ENCODE data around the gene LRMDA.

The LRMDA gene

GRCh38 chr10:76436401-76436811 lies 1005.0 kb downstream of the LRMDA start:
- H3K27ac ChIP-seq (ENCODE audit: low read length): no peak overlapping the region
- H3K36me3 ChIP-seq (ENCODE audit: control insufficient read depth, low read depth, low read length): no peaks in the 10 kb centered on the region
- H3K4me1 ChIP-seq (ENCODE audit: control insufficient read depth, low read depth, low read length): peaks cover 7% of the 10 kb centered on the region
- no peaks in the 10 kb centered on the region for H3K9me3 ChIP-seq (ENCODE audit: control insufficient read depth, low read depth, low read length)
- no peak overlapping the region for H3K4me3 ChIP-seq (ENCODE audit: low read length)
- no peaks in the 10 kb centered on the region for H3K27me3 ChIP-seq (ENCODE audit: control insufficient read depth, insufficient read depth, low read length)
- no peak overlapping the region for H3K9ac ChIP-seq (ENCODE audit: low read length)

- Histone ChIP-seq H3K27me3 (ENCODE audit: control insufficient read depth, insufficient read depth, low read length) (no peaks in the 10 kb centered on the region), H3K4me1 (ENCODE audit: control insufficient read depth, low read depth, low read length) (peaks cover 7% of the 10 kb centered on the region), H3K4me3 (ENCODE audit: low read length) (no peak overlapping the region), H3K27ac (ENCODE audit: low read length) (no peak overlapping the region), H3K9me3 (ENCODE audit: control insufficient read depth, low read depth, low read length) (no peaks in the 10 kb centered on the region), H3K9ac (ENCODE audit: low read length) (no peak overlapping the region), H3K36me3 (ENCODE audit: control insufficient read depth, low read depth, low read length) (no peaks in the 10 kb centered on the region)
These were observed 1005.6 kb downstream of the LRMDA start for GRCh38 chr10:76436981-76437380.

GRCh38 chr10:76440426-76440825 lies 1009.0 kb downstream of the LRMDA start:
- H3K4me1 ChIP-seq (ENCODE audit: control insufficient read depth, low read depth, low read length): no peaks in the 10 kb centered on the region
- no peaks in the 10 kb centered on the region for H3K27me3 ChIP-seq (ENCODE audit: control insufficient read depth, insufficient read depth, low read length)
- H3K9ac ChIP-seq (ENCODE audit: low read length): no peak overlapping the region
- no peak overlapping the region for H3K4me3 ChIP-seq (ENCODE audit: low read length)
- H3K27ac ChIP-seq (ENCODE audit: low read length): no peak overlapping the region
- no peaks in the 10 kb centered on the region for H3K9me3 ChIP-seq (ENCODE audit: control insufficient read depth, low read depth, low read length)
- H3K36me3 ChIP-seq (ENCODE audit: control insufficient read depth, low read depth, low read length): no peaks in the 10 kb centered on the region

- Histone ChIP-seq H3K4me1 (ENCODE audit: control insufficient read depth, low read depth, low read length) (no peaks in the 10 kb centered on the region), H3K4me3 (ENCODE audit: low read length) (no peak overlapping the region)
These were observed 1010.7 kb downstream of the LRMDA start for GRCh38 chr10:76442113-76442512.

GRCh38 chr10:76444034-76444800 lies 1012.8 kb downstream of the LRMDA start:
- H3K27me3 ChIP-seq (ENCODE audit: control insufficient read depth, insufficient read depth, low read length): no peaks in the 10 kb centered on the region
- H3K4me1 ChIP-seq (ENCODE audit: control insufficient read depth, low read depth, low read length): no peaks in the 10 kb centered on the region
- no peak overlapping the region for H3K27ac ChIP-seq (ENCODE audit: low read length)
- H3K9me3 ChIP-seq (ENCODE audit: control insufficient read depth, low read depth, low read length): no peaks in the 10 kb centered on the region
- no peak overlapping the region for H3K4me3 ChIP-seq (ENCODE audit: low read length)
- no peaks in the 10 kb centered on the region for H3K36me3 ChIP-seq (ENCODE audit: control insufficient read depth, low read depth, low read length)
- H3K9ac ChIP-seq (ENCODE audit: low read length): no peak overlapping the region

More at GRCh38 chr10:76442113-76442512, 1010.7 kb downstream of the LRMDA start:
- H3K9me3 ChIP-seq (ENCODE audit: control insufficient read depth, low read depth, low read length): no peaks in the 10 kb centered on the region
- H3K27me3 ChIP-seq (ENCODE audit: control insufficient read depth, insufficient read depth, low read length): no peaks in the 10 kb centered on the region
- H3K9ac ChIP-seq (ENCODE audit: low read length): no peak overlapping the region
- no peak overlapping the region for H3K27ac ChIP-seq (ENCODE audit: low read length)
- no peaks in the 10 kb centered on the region for H3K36me3 ChIP-seq (ENCODE audit: control insufficient read depth, low read depth, low read length)

GRCh38 chr10:76447578-76447977 lies 1016.2 kb downstream of the LRMDA start:
- Histone ChIP-seq H3K27ac (ENCODE audit: low read length) (no peak overlapping the region), H3K4me3 (ENCODE audit: low read length) (no peak overlapping the region), H3K4me1 (ENCODE audit: control insufficient read depth, low read depth, low read length) (no peaks in the 10 kb centered on the region), H3K9ac (ENCODE audit: low read length) (no peak overlapping the region), H3K36me3 (ENCODE audit: control insufficient read depth, low read depth, low read length) (no peaks in the 10 kb centered on the region), H3K9me3 (ENCODE audit: control insufficient read depth, low read depth, low read length) (no peaks in the 10 kb centered on the region), H3K27me3 (ENCODE audit: control insufficient read depth, insufficient read depth, low read length) (no peaks in the 10 kb centered on the region)

GRCh38 chr10:76451911-76452310 lies 1020.5 kb downstream of the LRMDA start:
- Histone ChIP-seq H3K27ac (ENCODE audit: low read length) (no peak overlapping the region), H3K9ac (ENCODE audit: low read length) (no peak overlapping the region), H3K4me3 (ENCODE audit: low read length) (no peak overlapping the region), H3K36me3 (ENCODE audit: control insufficient read depth, low read depth, low read length) (no peaks in the 10 kb centered on the region), H3K27me3 (ENCODE audit: control insufficient read depth, insufficient read depth, low read length) (no peaks in the 10 kb centered on the region), H3K9me3 (ENCODE audit: control insufficient read depth, low read depth, low read length) (no peaks in the 10 kb centered on the region), H3K4me1 (ENCODE audit: control insufficient read depth, low read depth, low read length) (no peaks in the 10 kb centered on the region)

GRCh38 chr10:76453332-76453731 lies 1021.9 kb downstream of the LRMDA start:
- Histone ChIP-seq H3K27me3 (ENCODE audit: control insufficient read depth, insufficient read depth, low read length) (no peaks in the 10 kb centered on the region), H3K9ac (ENCODE audit: low read length) (no peak overlapping the region), H3K36me3 (ENCODE audit: control insufficient read depth, low read depth, low read length) (no peaks in the 10 kb centered on the region), H3K4me1 (ENCODE audit: control insufficient read depth, low read depth, low read length) (no peaks in the 10 kb centered on the region), H3K9me3 (ENCODE audit: control insufficient read depth, low read depth, low read length) (no peaks in the 10 kb centered on the region), H3K27ac (ENCODE audit: low read length) (no peak overlapping the region), H3K4me3 (ENCODE audit: low read length) (no peak overlapping the region)

- Histone ChIP-seq H3K4me1 (ENCODE audit: control insufficient read depth, low read depth, low read length) (no peaks in the 10 kb centered on the region), H3K27me3 (ENCODE audit: control insufficient read depth, insufficient read depth, low read length) (no peaks in the 10 kb centered on the region), H3K9ac (ENCODE audit: low read length) (no peak overlapping the region), H3K4me3 (ENCODE audit: low read length) (no peak overlapping the region), H3K27ac (ENCODE audit: low read length) (no peak overlapping the region), H3K9me3 (ENCODE audit: control insufficient read depth, low read depth, low read length) (no peaks in the 10 kb centered on the region), H3K36me3 (ENCODE audit: control insufficient read depth, low read depth, low read length) (no peaks in the 10 kb centered on the region)
These were observed 1022.6 kb downstream of the LRMDA start for GRCh38 chr10:76453997-76454396.

GRCh38 chr10:76454506-76455140 lies 1023.2 kb downstream of the LRMDA start:
- no peak overlapping the region for H3K27ac ChIP-seq (ENCODE audit: low read length)
- H3K27me3 ChIP-seq (ENCODE audit: control insufficient read depth, insufficient read depth, low read length): no peaks in the 10 kb centered on the region
- no peaks in the 10 kb centered on the region for H3K4me1 ChIP-seq (ENCODE audit: control insufficient read depth, low read depth, low read length)
- H3K4me3 ChIP-seq (ENCODE audit: low read length): no peak overlapping the region
- no peaks in the 10 kb centered on the region for H3K9me3 ChIP-seq (ENCODE audit: control insufficient read depth, low read depth, low read length)
- no peaks in the 10 kb centered on the region for H3K36me3 ChIP-seq (ENCODE audit: control insufficient read depth, low read depth, low read length)
- H3K9ac ChIP-seq (ENCODE audit: low read length): no peak overlapping the region

GRCh38 chr10:76456197-76456596 lies 1024.8 kb downstream of the LRMDA start:
- H3K9ac ChIP-seq (ENCODE audit: low read length): no peak overlapping the region
- H3K27ac ChIP-seq (ENCODE audit: low read length): no peak overlapping the region
- no peaks in the 10 kb centered on the region for H3K36me3 ChIP-seq (ENCODE audit: control insufficient read depth, low read depth, low read length)
- H3K9me3 ChIP-seq (ENCODE audit: control insufficient read depth, low read depth, low read length): no peaks in the 10 kb centered on the region
- no peaks in the 10 kb centered on the region for H3K27me3 ChIP-seq (ENCODE audit: control insufficient read depth, insufficient read depth, low read length)
- no peak overlapping the region for H3K4me3 ChIP-seq (ENCODE audit: low read length)
- H3K4me1 ChIP-seq (ENCODE audit: control insufficient read depth, low read depth, low read length): no peaks in the 10 kb centered on the region
